GM21515 (cell line): ENCODE data around the gene LCAT.
"Not testable (repeated sequence)": the region's sequence is repeated elsewhere in the genome, so short reads cannot be mapped to it uniquely, and the experiment has no call there.

Experiments used
- ATAC-seq: cut with Tn5 transposase; IDR thresholded peaks from one replicate; pipeline ENCODE4 v1.9.1; 2021; ENCODE audit not compliant: unreplicated experiment

Gene LCAT

GRCh38 chr16:67915831-67916723 is 27.8 kb downstream of the LCAT start:
- ATAC-seq = no peak

GRCh38 chr16:67915496-67915769 is 28.5 kb downstream of the LCAT start:
- not testable (repeated sequence) for ATAC-seq

GRCh38 chr16:67914758-67915495 is 29.0 kb downstream of the LCAT start:
- no peak for ATAC-seq

- ATAC-seq = no peak
These were observed 33.8 kb downstream of the LCAT start for GRCh38 chr16:67910158-67910557.

GRCh38 chr16:67909056-67909742 is 34.7 kb downstream of the LCAT start:
- no peak for ATAC-seq

- ATAC-seq = no peak
These were observed 36.3 kb downstream of the LCAT start for GRCh38 chr16:67907397-67908180.

GRCh38 chr16:67902831-67903230 is 41.1 kb downstream of the LCAT start:
- ATAC-seq = no peak

- no peak for ATAC-seq
These were observed 42.2 kb downstream of the LCAT start for GRCh38 chr16:67901734-67902133.

GRCh38 chr16:67897231-67897630 is 46.7 kb downstream of the LCAT start:
- ATAC-seq = no peak

- ATAC-seq = no peak
These were observed 50.0 kb downstream of the LCAT start for GRCh38 chr16:67893743-67894399.

- peak; percentile 79 for ATAC-seq
These were observed 50.8 kb downstream of the LCAT start, which contains the start of gene PSKH1 for GRCh38 chr16:67892899-67893742. Gene PSKH1 (plus strand): TSS chr16:67893254. CDS start chr16:67908750, 15,496 bp downstream.

- no peak for ATAC-seq
These were observed 51.5 kb downstream of the LCAT start for GRCh38 chr16:67892375-67892774.
